BJ (cell line): Measurements from ENCODE around the gene CMPK2. TPM values are rescaled to one million over a fixed set of nuclear protein-coding genes. Genes with fewer than 3 reads are reported as not detected.

ENCODE experiments used
- CTCF ChIA-PET: fragments of 350-600 bp; formaldehyde crosslinking; extraction: SDS; loops from one replicate; lab custom pipeline; 2021; ENCODE audit warnings: antibody characterized with exemption, inconsistent platforms; lab: Yijun Ruan, JAX
- POLR2A ChIA-PET: fragments of 300-600 bp; sonication (Branson Sonifier 250); formaldehyde crosslinking; extraction: SDS; loops from one replicate; lab custom pipeline; 2021; ENCODE audit warnings: antibody characterized with exemption; lab: Charles Lee
- DNase-seq: peaks from one replicate; pipeline ENCODE4 v3.0.0-alpha.2; 2011; ENCODE audit warnings: low read depth
- H3K27me3 ChIP-seq: 2 replicates; pipeline ENCODE4 v1.6.0; 2011; ENCODE audit warnings: low read length; ENCODE audit not compliant: control insufficient read depth, insufficient read depth
- H3K36me3 ChIP-seq: 2 replicates; pipeline ENCODE4 v1.5.1; 2011; ENCODE audit warnings: low read length; ENCODE audit not compliant: control insufficient read depth, insufficient read depth
- H3K4me3 ChIP-seq: 2 replicates; pipeline ENCODE4 v1.5.1; 2011; ENCODE audit warnings: low read depth, mild to moderate bottlenecking, control low read depth, low read length
- CTCF ChIP-seq: IDR thresholded peaks from 2 replicates; pipeline ENCODE4 v1.5.1; 2011; ENCODE audit warnings: low read depth, mild to moderate bottlenecking, control low read depth, inconsistent platforms, low read length, moderate library complexity; ENCODE audit not compliant: insufficient read depth
- polyA plus RNA-seq: library from polyadenylated mRNA; depleted of rRNA; stranded (reverse); fragments of >200 nt; gene quantifications from 2 replicates; pipeline ENCODE4 v1.2.3, GENCODE V29; 2011

The CMPK2 gene
- polyA plus RNA-seq, 1 experiment = 0.66 TPM

GRCh38 chr2:6827566-6828298, 38.0 kb downstream of the CMPK2 start:
- H3K4me3 ChIP-seq = no peak overlapping the region
- POLR2A ChIA-PET = no interaction called here
- DNase-seq = peak; percentile 77
- CTCF ChIA-PET = interaction anchor here (0.7 to 1.7 kb wide), 4 partner anchors 18 to 66 kb away, joined by 3 to 5 read pairs (median 3); no protein-coding TSS in a partner anchor
- TF ChIP-seq CTCF = no peak
- no peaks in the 10 kb centered on the region for H3K27me3 ChIP-seq
- no peaks in the 10 kb centered on the region for H3K36me3 ChIP-seq

DNA sequence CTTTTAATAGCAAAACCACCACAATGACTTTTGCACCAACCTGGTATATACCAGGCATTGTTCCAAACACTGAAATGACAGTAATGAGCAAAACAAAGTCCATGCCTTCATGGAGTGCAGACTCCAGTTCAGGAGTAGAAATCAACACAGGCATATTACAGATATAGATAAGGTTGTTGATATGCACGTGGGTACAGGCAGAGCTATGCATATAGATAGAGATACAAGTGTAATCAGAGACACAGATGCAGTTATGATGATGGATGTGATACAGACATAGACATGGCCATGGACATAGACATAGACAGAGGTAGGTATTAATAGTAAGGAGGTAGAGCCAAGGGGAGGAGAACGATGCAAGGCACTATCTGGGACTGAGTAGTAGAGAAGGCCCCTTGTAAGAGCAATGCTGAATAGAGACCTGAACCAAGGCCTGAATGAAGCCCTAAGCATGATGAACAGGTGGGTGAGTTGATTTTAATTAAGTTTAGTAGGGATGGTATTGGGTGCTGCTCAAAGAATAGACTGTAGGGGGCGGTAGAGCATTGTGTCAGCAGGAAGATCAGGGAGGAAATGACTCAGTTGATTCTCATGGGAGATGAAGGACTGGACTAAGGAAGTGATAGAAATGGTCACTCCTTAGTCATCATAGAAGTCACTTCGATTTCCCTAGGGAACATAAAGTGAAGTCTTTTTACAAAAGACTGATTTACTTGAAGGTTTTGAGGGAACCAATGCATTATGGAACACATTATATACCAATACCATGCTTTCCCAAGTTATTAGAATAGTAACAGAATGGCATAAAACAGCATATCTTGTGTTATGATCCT, 39.4 kb downstream of the CMPK2 start:
- Histone ChIP-seq H3K4me3 (no peak overlapping the region), H3K36me3 (no peaks in the 10 kb centered on the region), H3K27me3 (no peaks in the 10 kb centered on the region)
- TF ChIP-seq CTCF = peak; percentile 39; the same call in 1 of the 2 replicates
- DNase-seq = peak; percentile 10
- CTCF ChIA-PET = interaction anchor here (0.9 to 1.7 kb wide), 4 partner anchors 10 to 53 kb away, joined by 3 to 5 read pairs (median 4); no protein-coding TSS in a partner anchor
- POLR2A ChIA-PET = no interaction called here

- H3K27me3 ChIP-seq = no peaks in the 10 kb centered on the region
- ChIA-PET POLR2A (no interaction called here), CTCF (interaction anchor here (0.9 to 1.2 kb wide), 2 partner anchors 9 to 32 kb away, joined by 3 to 4 read pairs; no protein-coding TSS in a partner anchor)
- peak; percentile 71 for DNase-seq
- TF ChIP-seq CTCF = no peak
- H3K4me3 ChIP-seq = no peak overlapping the region
- no peaks in the 10 kb centered on the region for H3K36me3 ChIP-seq
Observed at GRCh38 chr2:6824962-6825361, 40.7 kb downstream of the CMPK2 start.

DNA sequence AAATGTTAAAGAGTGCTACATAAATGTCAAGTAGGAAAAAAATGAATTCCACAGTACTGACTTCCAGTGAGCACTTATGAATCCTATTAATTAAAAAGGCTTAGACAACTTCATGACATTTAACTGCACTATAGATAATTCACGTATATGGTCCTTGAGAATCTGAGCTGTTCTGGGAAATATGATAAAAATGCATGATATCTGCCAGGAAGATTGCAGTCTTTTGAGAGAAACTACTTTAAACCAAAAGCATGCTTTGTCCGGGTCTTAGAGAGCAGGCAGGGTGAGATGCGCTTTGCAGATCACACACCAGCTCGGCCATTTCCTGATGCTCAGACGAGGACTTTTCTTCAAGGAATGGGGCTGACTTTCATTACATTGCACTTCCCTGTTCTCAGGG, 42.6 kb downstream of the CMPK2 start:
- POLR2A ChIA-PET = no interaction called here
- CTCF ChIA-PET = interaction anchor here (0.9 to 1.1 kb wide), 2 partner anchors 9 to 24 kb away, joined by 3 read pairs; no protein-coding TSS in a partner anchor
- DNase-seq = peak; percentile 58
- no peaks in the 10 kb centered on the region for H3K27me3 ChIP-seq
- H3K36me3 ChIP-seq = no peaks in the 10 kb centered on the region
- no peak for TF ChIP-seq CTCF
- H3K4me3 ChIP-seq = no peak overlapping the region

DNA sequence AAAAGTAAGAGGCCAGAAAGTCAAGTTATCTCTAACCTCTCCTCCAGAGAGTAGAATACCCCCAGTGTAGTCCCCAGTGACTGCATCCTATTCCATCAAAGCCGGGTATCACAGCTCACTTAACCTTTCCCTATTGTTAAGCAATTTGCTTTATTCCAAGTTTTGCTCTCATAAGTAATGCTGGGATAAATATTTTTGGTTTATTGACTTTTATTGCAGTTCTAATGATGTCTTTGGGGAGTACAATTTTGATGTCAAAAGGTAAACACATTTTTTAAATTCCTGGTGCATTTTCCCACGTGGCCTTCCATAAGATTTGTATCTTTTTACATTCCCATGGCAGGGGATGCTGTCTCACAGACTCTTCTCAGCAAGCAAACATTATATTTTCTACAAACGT, 43.3 kb downstream of the CMPK2 start:
- H3K36me3 ChIP-seq = no peaks in the 10 kb centered on the region
- DNase-seq = peak; percentile 13
- no peak for TF ChIP-seq CTCF
- no peak overlapping the region for H3K4me3 ChIP-seq
- no peaks in the 10 kb centered on the region for H3K27me3 ChIP-seq
- ChIA-PET POLR2A (no interaction called here), CTCF (interaction anchor here (2.2 kb wide), 1 partner anchor 13 kb away, joined by 7 read pairs; no protein-coding TSS in a partner anchor)
